ENCODE data around the gene GJA3. TPM values are rescaled to one million over a fixed set of nuclear protein-coding genes. Genes with fewer than 3 reads are reported as not detected.

Gene GJA3
- total and polyA plus RNA-seq, 2 of the 8 experiments (the other 6 are each of a cell fraction or from before 2014, with no cell fraction given): 0.12 to 0.60 TPM

DNA sequence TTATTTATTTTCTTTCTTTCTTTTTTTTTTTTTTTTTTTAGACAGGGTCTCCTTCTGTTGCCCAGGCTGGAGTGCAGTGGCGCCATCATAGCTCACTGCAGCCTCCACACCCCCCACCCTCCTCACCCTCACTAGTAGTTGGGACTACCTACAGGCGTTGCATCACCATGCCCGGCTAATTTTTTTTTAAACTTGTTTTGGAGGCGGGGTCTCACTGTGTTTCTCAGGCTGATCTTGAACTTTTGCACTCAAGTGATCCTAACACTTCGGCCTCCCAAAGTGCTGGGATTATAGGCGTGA, 33.6 kb downstream of the GJA3 start:
- 53% methylated on average over 6 of the region's 6 CpGs; no CpG with 5 or more reads in 1 of the 2 experiments for WGBS, 2 experiments (ENCODE audit: extremely low coverage in 1 of 2, insufficient coverage in 1 of 2, insufficient read length in 1 of 2, insufficient replicate concordance in 2 of 2, low coverage in 1 of 2, low lambda C conversion rate in 2 of 2, missing lambda C conversion rate in 1 of 2)
- Histone ChIP-seq H2AK5ac (ENCODE audit: low read depth, low read length) (no peak overlapping the region), H3K4me1 (replicated peaks in 1 of 4; ENCODE audit: control insufficient read depth in 3 of 4, insufficient read depth in 4 of 4, low read length in 3 of 4) (peaks cover 0 to 7% (median 2%) of the 10 kb centered on the region in 4 experiments; a peak in 4 of 7 replicates), H3K4ac (replicated peaks; ENCODE audit: insufficient read length, low read depth, low read length) (no peak overlapping the region), H3K4me2 (ENCODE audit: insufficient read depth in 1 of 2, low read depth in 2 of 2, low read length in 2 of 2) (peak overlapping the region; percentile 89 to 98), H3K27ac (ENCODE audit: low read depth, low read length) (no peak overlapping the region), H3K79me2 (ENCODE audit: control insufficient read depth in 1 of 2, insufficient read depth in 2 of 2, low read length in 2 of 2) (no peaks in the 10 kb centered on the region), H2BK20ac (ENCODE audit: low read length) (no peak overlapping the region), H3K36me3 (ENCODE audit: control insufficient read depth in 2 of 4, insufficient read depth in 4 of 4, low read length in 3 of 4) (no peaks in the 10 kb centered on the region), H3K18ac (ENCODE audit: extremely low read depth, low read length) (no peak overlapping the region), H3K4me3 (ENCODE audit: extremely low read depth in 1 of 4, insufficient read depth in 2 of 4, low read depth in 3 of 4, low read length in 4 of 4) (peak overlapping the region; percentile 47 to 65 (median 58); a peak in 6 of 8 replicates), H2AFZ (ENCODE audit: low read length) (peak overlapping the region; percentile 4; the same call in 1 of the 2 replicates), H4K5ac (ENCODE audit: insufficient read length, low read depth, low read length) (no peak overlapping the region), H3K9me3 (ENCODE audit: insufficient read depth in 2 of 2, low read depth in 1 of 2, low read length in 1 of 2) (no peaks in the 10 kb centered on the region), H2BK5ac (ENCODE audit: low read depth, low read length) (no peak overlapping the region), H3K27me3 (replicated peaks in 1 of 4; ENCODE audit: control insufficient read depth in 3 of 4, extremely low read depth in 1 of 4, insufficient read depth in 3 of 4, low read length in 3 of 4) (peaks cover 0 to 20% (median 15%) of the 10 kb centered on the region in 4 experiments; a peak in 6 of 7 replicates), H3K9ac (replicated peaks in 1 of 4; ENCODE audit: extremely low read depth in 1 of 4, low read depth in 3 of 4, low read length in 3 of 4) (no peak overlapping the region), H4K20me1 (replicated peaks in 1 of 2; ENCODE audit: control insufficient read depth in 1 of 2, insufficient read depth in 2 of 2, low read length in 2 of 2) (no peaks in the 10 kb centered on the region), H4K8ac (ENCODE audit: extremely low read depth, insufficient read depth, low read length) (no peak overlapping the region), H3K56ac (replicated peaks; ENCODE audit: insufficient read length, low read depth, low read length) (no peak overlapping the region), H3K23me2 (ENCODE audit: low read depth, low read length) (peaks cover 25% of the 10 kb centered on the region), H3K23ac (ENCODE audit: insufficient read length) (no peak overlapping the region), H3K79me1 (ENCODE audit: low read depth, low read length) (no peaks in the 10 kb centered on the region), H4K91ac (replicated peaks; ENCODE audit: insufficient read length, low read length) (peak overlapping the region; percentile 12), H2BK120ac (replicated peaks; ENCODE audit: low read depth, low read length) (no peak overlapping the region), H3K14ac (ENCODE audit: insufficient read length) (no peak overlapping the region), H2BK12ac (ENCODE audit: low read depth, low read length) (no peak overlapping the region), H2BK15ac (ENCODE audit: low read length) (no peak overlapping the region)
- POLR2A ChIA-PET (ENCODE audit: partially characterized antibody): interaction anchor here (0.7 to 1.7 kb wide), 5 partner anchors 9 to 173 kb away, joined by 3 to 11 read pairs (median 4); no protein-coding TSS in a partner anchor
- TF ChIP-seq RFX5 (IDR thresholded peaks at IDR 0.05; ENCODE audit: borderline replicate concordance, low read depth, low read length) (no peak), CEBPB (IDR thresholded peaks at IDR 0.05; ENCODE audit: low read depth, low read length) (peak; percentile 56)
- TF ChIP-seq, protein P1, sequence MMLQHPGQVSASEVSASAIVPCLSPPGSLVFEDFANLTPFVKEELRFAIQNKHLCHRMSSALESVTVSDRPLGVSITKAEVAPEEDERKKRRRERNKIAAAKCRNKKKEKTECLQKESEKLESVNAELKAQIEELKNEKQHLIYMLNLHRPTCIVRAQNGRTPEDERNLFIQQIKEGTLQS (IDR thresholded peaks at IDR 0.05; ENCODE audit: insufficient read depth, low read depth, low read length): peak; percentile 52; the same call in 1 of the 2 replicates
- FAIRE-seq: no peak
- CTCF ChIA-PET (ENCODE audit: partially characterized antibody): interaction anchor here (0.9 to 2.8 kb wide), 12 partner anchors 9 to 368 kb away, joined by 3 to 12 read pairs (median 8); partner anchors contain the start of gene GJA3
- no peak for DNase-seq (ENCODE audit: low read depth in 1 of 2, low spot score in 2 of 2)
